Heart left ventricle (tissue), 13 donors: Measurements from ENCODE around the gene OPN1SW.

Experiments used
- POLR2A ChIP-seq, 2 donors: fragments of 450-650 bp; IDR thresholded peaks; one replicate each; pipeline ENCODE4 v1.6.1; 2017; ENCODE audit warnings: antibody characterized with exemption in 2 of 2, mild to moderate bottlenecking in 2 of 2, moderate library complexity in 2 of 2
- TF ChIP-seq, protein P1 (sequence below), 12 donors: fragments of 200-600 bp; sonication (generic) in 4 of 12; IDR thresholded peaks; one replicate each; pipeline versions ENCODE4 v1.5.0 to v1.8.0; 2018 to 2022; ENCODE audit warnings: antibody characterized with exemption in 12 of 12, mild to moderate bottlenecking in 5 of 12
- donor health status: ischemic (EF 13 %, LVEDD 7.1; RV severe dilation, severe dysfunction).
- donor health status: DM: no; HTN: yes; CAD: no.
- donor health status: DM: no; HTN: no; CAD: no.
- donor health status: ischemic (EF 25% LVEDD 6.9; RV normal size, moderate dysfunction).
- donor health status: ischemic (EF 25% LVEDD 5.7; RV mildly dilated, moderate dysfunction).
- donor health status: ischemic (EF 35%, LVEDD 5.7; RV mildly dilated, moderate dysfunction).
- donor health status: nonischemic (EF 11% LVEDD 7.7; RV severe dilation, severe dysfunction).
- donor health status: DM: yes; HTN: yes; CAD: no.
- donor health status: PGD.
- donor health status: ischemic (EF 29% LVEDD 5.4; RV normal size, mild dysfunction).
- donor health status: nonischemic (EF 23%, LVEDD 6.1; RV moderate dilation, normal function).

DNA sequence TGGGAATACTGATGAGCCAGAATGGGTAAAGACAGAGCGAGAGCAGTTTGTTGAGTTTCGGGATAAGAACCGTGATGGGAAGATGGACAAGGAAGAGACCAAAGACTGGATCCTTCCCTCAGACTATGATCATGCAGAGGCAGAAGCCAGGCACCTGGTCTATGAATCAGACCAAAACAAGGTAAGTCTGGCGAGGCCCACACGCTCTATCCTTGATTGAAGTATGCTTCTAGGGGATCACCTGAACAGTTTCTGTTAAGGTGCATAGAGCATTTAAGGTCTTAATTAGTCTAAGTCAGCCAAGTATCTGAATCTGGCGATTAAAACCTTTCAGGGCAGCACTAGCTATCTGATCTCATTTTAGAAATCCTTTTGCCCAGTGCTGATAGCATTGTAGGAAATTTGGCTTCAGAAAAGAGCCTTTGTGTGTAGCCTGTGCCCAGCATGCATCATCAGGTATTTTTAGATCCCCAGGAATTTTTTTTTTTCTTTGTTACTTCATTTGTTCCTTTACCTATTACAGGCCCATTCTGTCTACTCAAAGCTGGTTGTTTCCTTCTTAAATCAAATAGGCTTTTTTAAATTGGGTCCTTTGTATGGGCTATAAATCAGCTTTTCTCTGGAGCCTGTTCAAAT, 8.0 kb downstream of the OPN1SW start:
- TF ChIP-seq POLR2A (IDR thresholded peaks at IDR 0.05), result no peak
- TF ChIP-seq, protein P1, sequence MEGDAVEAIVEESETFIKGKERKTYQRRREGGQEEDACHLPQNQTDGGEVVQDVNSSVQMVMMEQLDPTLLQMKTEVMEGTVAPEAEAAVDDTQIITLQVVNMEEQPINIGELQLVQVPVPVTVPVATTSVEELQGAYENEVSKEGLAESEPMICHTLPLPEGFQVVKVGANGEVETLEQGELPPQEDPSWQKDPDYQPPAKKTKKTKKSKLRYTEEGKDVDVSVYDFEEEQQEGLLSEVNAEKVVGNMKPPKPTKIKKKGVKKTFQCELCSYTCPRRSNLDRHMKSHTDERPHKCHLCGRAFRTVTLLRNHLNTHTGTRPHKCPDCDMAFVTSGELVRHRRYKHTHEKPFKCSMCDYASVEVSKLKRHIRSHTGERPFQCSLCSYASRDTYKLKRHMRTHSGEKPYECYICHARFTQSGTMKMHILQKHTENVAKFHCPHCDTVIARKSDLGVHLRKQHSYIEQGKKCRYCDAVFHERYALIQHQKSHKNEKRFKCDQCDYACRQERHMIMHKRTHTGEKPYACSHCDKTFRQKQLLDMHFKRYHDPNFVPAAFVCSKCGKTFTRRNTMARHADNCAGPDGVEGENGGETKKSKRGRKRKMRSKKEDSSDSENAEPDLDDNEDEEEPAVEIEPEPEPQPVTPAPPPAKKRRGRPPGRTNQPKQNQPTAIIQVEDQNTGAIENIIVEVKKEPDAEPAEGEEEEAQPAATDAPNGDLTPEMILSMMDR (IDR thresholded peaks at IDR 0.05), result no peak
